GM12878 (cell line): ENCODE measurements around the gene TMPRSS13. TPM values are rescaled to one million over a fixed set of nuclear protein-coding genes. Genes with fewer than 3 reads are reported as not detected.

ENCODE experiments used
- ATAC-seq: fragments of 200-7000 bp; cut with Tn5 transposase; 3 replicates; pipeline ENCODE4 v1.9.1; 2020; ENCODE audit warnings: mild to moderate bottlenecking, moderate library complexity
- BruUV-seq: library from RNA; stranded (reverse); fragments of 400-500 nt; replicated peaks from 2 replicates; lab custom pipeline; 2021; lab: Mats Ljungman, UMichigan
- CTCF ChIA-PET: fragments of 300-600 bp; sonication (Branson Sonifier 250); formaldehyde crosslinking; extraction: SDS; loops from one replicate; lab custom pipeline; 2021; ENCODE audit warnings: inconsistent platforms; lab: Yijun Ruan, JAX
- POLR2A ChIA-PET: fragments of 350-600 bp; formaldehyde crosslinking; extraction: SDS; loops from one replicate; lab custom pipeline; 2021; ENCODE audit warnings: inconsistent platforms; lab: Charles Lee
- RAD21 ChIA-PET: fragments of 300-600 bp; sonication (Branson Sonifier 250); formaldehyde crosslinking; loops from one replicate; lab custom pipeline; 2023; ENCODE audit warnings: antibody characterized with exemption; ENCODE audit not compliant: unreplicated experiment; lab: Charles Lee
- SMC1A ChIA-PET: fragments of 300-600 bp; sonication (Branson Sonifier 250); formaldehyde crosslinking; loops from one replicate; lab custom pipeline; 2023; ENCODE audit not compliant: unreplicated experiment, uncharacterized antibody; lab: Charles Lee
- DNase-seq: peaks from one replicate; pipeline ENCODE4 v3.0.0-alpha.2; 2011; ENCODE audit warnings: low read depth, low spot score
- FAIRE-seq: peaks from 3 replicates; lab custom pipeline; 2011; peaks lifted over from hg19 to GRCh38; lab: Jason Lieb, UNC
- H2AFZ ChIP-seq: 2 replicates; pipeline ENCODE4 v1.6.0; 2011; ENCODE audit warnings: low read depth, low read length, control low read depth; ENCODE audit not compliant: control insufficient read depth
- H3K27ac ChIP-seq: 2 replicates; pipeline ENCODE4 v1.5.1; 2011; ENCODE audit warnings: control low read depth; ENCODE audit not compliant: control insufficient read depth, insufficient read depth
- H3K27me3 ChIP-seq, 2 experiments: replicated peaks in 1 of 2; 2 replicates each; pipeline versions ENCODE4 v1.6.0 to v1.6.1; 2011; ENCODE audit warnings: low read length in 1 of 2; ENCODE audit not compliant: control insufficient read depth in 2 of 2, insufficient read depth in 2 of 2
- H3K36me3 ChIP-seq, 2 experiments: 2 replicates each; pipeline ENCODE4 v1.5.1; 2011; ENCODE audit warnings: low read length in 1 of 2; ENCODE audit not compliant: control insufficient read depth in 2 of 2, insufficient read depth in 2 of 2
- H3K4me1 ChIP-seq: 2 replicates; pipeline ENCODE4 v1.6.1; 2011; ENCODE audit warnings: mild to moderate bottlenecking, low read length, moderate library complexity, mixed read lengths; ENCODE audit not compliant: control insufficient read depth, insufficient read depth
- H3K4me2 ChIP-seq: 2 replicates; pipeline ENCODE4 v1.6.0; 2011; ENCODE audit warnings: control low read depth; ENCODE audit not compliant: control insufficient read depth, insufficient read depth
- H3K4me3 ChIP-seq: fragments of 200-600 bp; sonication (generic); 2 replicates; pipeline ENCODE4 v1.5.1; 2016
- H3K79me2 ChIP-seq: 2 replicates; pipeline ENCODE4 v1.6.0; 2011; ENCODE audit warnings: low read length; ENCODE audit not compliant: control insufficient read depth, insufficient read depth
- H3K9ac ChIP-seq: 2 replicates; pipeline ENCODE4 v1.8.0; 2011; ENCODE audit warnings: low read length, control low read depth, mixed read lengths; ENCODE audit not compliant: control insufficient read depth, insufficient read depth
- H3K9me3 ChIP-seq: replicated peaks from 3 replicates; pipeline ENCODE4 v1.5.1; 2011; ENCODE audit warnings: mild to moderate bottlenecking, low read length; ENCODE audit not compliant: control insufficient read depth, insufficient read depth
- H4K20me1 ChIP-seq: 2 replicates; pipeline ENCODE4 v1.6.0; 2011; ENCODE audit not compliant: control insufficient read depth, insufficient read depth
- BCLAF1 ChIP-seq: fragments of 450-650 bp; IDR thresholded peaks from 2 replicates; pipeline ENCODE4 v1.6.1; 2017; ENCODE audit warnings: antibody characterized with exemption, mild to moderate bottlenecking, moderate library complexity
- CBFB ChIP-seq: IDR thresholded peaks from 2 replicates; pipeline ENCODE4 v1.6.1; 2016; ENCODE audit warnings: antibody characterized with exemption, low read depth
- EED ChIP-seq: sonication (generic); IDR thresholded peaks from 2 replicates; pipeline ENCODE4 v1.6.1; 2016; ENCODE audit warnings: antibody characterized with exemption, low read depth
- HCFC1 ChIP-seq: fragments of 150-350 bp; IDR thresholded peaks from 2 replicates; pipeline ENCODE4 v1.6.1; 2014; ENCODE audit warnings: low read length
- HDAC2 ChIP-seq: fragments of 200-600 bp; sonication (generic); IDR thresholded peaks from 2 replicates; pipeline ENCODE4 v1.6.1; 2017
- LARP7 ChIP-seq: fragments of 450-650 bp; IDR thresholded peaks from 2 replicates; pipeline ENCODE4 v1.6.1; 2017; ENCODE audit warnings: mild to moderate bottlenecking
- NR2C2 ChIP-seq: IDR thresholded peaks from 2 replicates; pipeline ENCODE4 v1.6.1; 2011; ENCODE audit warnings: borderline replicate concordance, low read depth; ENCODE audit not compliant: control insufficient read depth, insufficient read length
- RAD51 ChIP-seq: fragments of 450-650 bp; IDR thresholded peaks from 2 replicates; pipeline ENCODE4 v1.6.1; 2016; ENCODE audit warnings: moderate library complexity, mild to moderate bottlenecking, inconsistent platforms
- WGBS: methylation state at CpG from one replicate; pipeline ENCODE4 v1.1.6; 2016; ENCODE audit warnings: low lambda C conversion rate; ENCODE audit not compliant: insufficient replicate concordance, insufficient coverage; ENCODE audit errors: missing lambda C conversion rate; 5-methylcytosine and 5-hydroxymethylcytosine counted together
- in situ Hi-C: fragments of 300-500 bp; cut with MboI; formaldehyde crosslinking; loops from 9 replicates; pipeline ENCODE4 v1.14.3; 2018; ENCODE audit warnings: mixed read lengths
- intact Hi-C: fragments of 100-400 bp; cut with micrococcal nuclease; formaldehyde crosslinking; loops from one replicate; pipeline ENCODE4 v1.14.2; 2022; ENCODE audit not compliant: unreplicated experiment
- polyA plus RNA-seq, 11 experiments: library from polyadenylated mRNA; depleted of rRNA in 4 of 11; unstranded in 6 of 11; stranded (reverse) in 5 of 11; fragments of >200 nt; fragmentation: Nextera tagmentation in 4 of 11; fragmentation: Illumina TruSeq in 1 of 11; extraction: Ambion mirVana in 4 of 11; extraction: Trizol in 1 of 11; gene quantifications; 1 replicate in 1 of 11; 2 replicates in 10 of 11; pipeline versions ENCODE4 v1.2.1 to v1.2.3, GENCODE V29; 2011 to 2016; ENCODE audit warnings: inconsistent platforms in 2 of 11, missing spikeins in 2 of 11, low read depth in 1 of 11
- total RNA-seq, 4 experiments: library from RNA; depleted of rRNA in 3 of 4; stranded (reverse); fragments of >200 nt in 3 of 4; fragmentation: Illumina TruSeq in 1 of 4; extraction: Trizol in 1 of 4; gene quantifications; 2 replicates each; pipeline versions ENCODE4 v1.2.1 to v1.2.3, GENCODE V29; 2013 to 2021
- TF ChIP-seq, protein P1 (sequence below): fragments of 450-650 bp; IDR thresholded peaks from 2 replicates; pipeline ENCODE4 v1.6.1; 2017; ENCODE audit warnings: mild to moderate bottlenecking, low read depth, inconsistent platforms; ENCODE audit not compliant: poor library complexity, severe bottlenecking
- TF ChIP-seq, protein P2 (sequence below): fragments of 450-650 bp; formaldehyde crosslinking; IDR thresholded peaks from 2 replicates; pipeline ENCODE4 v1.4.0; 2020; ENCODE audit warnings: mild to moderate bottlenecking, moderate library complexity

The TMPRSS13 gene
- total and polyA plus RNA-seq, 10 of the 15 experiments (the other 5 are each of a cell fraction or from before 2014, with no cell fraction given): 0.05 to 0.50 (median 0.26) TPM; not detected in 2

DNA sequence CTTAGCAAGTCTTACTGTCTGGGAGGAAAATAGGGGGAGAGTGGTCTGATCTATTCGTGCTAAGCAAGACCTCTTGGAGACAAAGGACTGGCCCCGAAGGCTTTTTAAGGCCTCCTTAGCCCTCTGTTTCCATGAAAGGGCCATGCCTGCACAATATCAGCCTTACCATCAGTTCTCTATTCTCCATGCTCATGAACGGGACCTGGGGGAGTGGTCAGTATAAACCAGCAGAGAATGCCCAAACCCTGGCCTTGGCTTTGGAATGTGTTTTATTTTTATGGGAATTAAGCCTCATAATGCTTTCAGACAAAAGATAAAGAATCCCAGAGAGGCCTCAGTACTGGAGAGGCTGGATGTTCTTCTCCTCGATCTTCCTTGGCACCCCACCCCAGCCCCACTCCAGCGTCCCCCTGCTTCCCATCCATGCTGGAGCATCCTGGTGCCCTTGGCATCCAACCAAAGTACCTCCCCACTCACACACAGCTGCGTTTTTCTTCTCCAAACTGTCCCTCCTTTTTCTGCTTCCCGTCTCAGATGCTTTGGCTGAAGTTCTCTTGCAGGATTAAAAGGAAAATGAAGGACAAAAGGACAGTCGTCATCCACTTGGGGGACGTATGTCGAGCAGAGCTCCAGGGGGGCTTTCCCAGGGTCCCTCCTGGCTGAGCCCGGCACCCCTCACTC lies 71.3 kb downstream of the TMPRSS13 start:
- Histone ChIP-seq H3K79me2 (no peaks in the 10 kb centered on the region), H4K20me1 (no peaks in the 10 kb centered on the region), H3K9ac (no peak overlapping the region), H3K4me3 (no peak overlapping the region), H3K36me3 (no peaks in the 10 kb centered on the region), H3K27me3 (no peaks in the 10 kb centered on the region; a peak in 2 of 4 replicates), H3K27ac (no peak overlapping the region), H3K4me1 (no peaks in the 10 kb centered on the region), H3K4me2 (no peak overlapping the region), H2AFZ (no peak overlapping the region), H3K9me3 (no peaks in the 10 kb centered on the region; the same call in 2 of the 3 replicates)
- ChIA-PET POLR2A (no interaction called here), CTCF (no interaction called here), RAD21 (no interaction called here), SMC1A (no interaction called here)
- 14% methylated on average over 11 of the region's 11 CpGs for WGBS
- TF ChIP-seq LARP7 (no peak), CBFB (no peak), RAD51 (no peak), EED (no peak), NR2C2 (no peak), HDAC2 (no peak), HCFC1 (no peak), BCLAF1 (no peak)
- TF ChIP-seq, protein P1, sequence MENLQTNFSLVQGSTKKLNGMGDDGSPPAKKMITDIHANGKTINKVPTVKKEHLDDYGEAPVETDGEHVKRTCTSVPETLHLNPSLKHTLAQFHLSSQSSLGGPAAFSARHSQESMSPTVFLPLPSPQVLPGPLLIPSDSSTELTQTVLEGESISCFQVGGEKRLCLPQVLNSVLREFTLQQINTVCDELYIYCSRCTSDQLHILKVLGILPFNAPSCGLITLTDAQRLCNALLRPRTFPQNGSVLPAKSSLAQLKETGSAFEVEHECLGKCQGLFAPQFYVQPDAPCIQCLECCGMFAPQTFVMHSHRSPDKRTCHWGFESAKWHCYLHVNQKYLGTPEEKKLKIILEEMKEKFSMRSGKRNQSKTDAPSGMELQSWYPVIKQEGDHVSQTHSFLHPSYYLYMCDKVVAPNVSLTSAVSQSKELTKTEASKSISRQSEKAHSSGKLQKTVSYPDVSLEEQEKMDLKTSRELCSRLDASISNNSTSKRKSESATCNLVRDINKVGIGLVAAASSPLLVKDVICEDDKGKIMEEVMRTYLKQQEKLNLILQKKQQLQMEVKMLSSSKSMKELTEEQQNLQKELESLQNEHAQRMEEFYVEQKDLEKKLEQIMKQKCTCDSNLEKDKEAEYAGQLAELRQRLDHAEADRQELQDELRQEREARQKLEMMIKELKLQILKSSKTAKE: no peak
- TF ChIP-seq, protein P2, sequence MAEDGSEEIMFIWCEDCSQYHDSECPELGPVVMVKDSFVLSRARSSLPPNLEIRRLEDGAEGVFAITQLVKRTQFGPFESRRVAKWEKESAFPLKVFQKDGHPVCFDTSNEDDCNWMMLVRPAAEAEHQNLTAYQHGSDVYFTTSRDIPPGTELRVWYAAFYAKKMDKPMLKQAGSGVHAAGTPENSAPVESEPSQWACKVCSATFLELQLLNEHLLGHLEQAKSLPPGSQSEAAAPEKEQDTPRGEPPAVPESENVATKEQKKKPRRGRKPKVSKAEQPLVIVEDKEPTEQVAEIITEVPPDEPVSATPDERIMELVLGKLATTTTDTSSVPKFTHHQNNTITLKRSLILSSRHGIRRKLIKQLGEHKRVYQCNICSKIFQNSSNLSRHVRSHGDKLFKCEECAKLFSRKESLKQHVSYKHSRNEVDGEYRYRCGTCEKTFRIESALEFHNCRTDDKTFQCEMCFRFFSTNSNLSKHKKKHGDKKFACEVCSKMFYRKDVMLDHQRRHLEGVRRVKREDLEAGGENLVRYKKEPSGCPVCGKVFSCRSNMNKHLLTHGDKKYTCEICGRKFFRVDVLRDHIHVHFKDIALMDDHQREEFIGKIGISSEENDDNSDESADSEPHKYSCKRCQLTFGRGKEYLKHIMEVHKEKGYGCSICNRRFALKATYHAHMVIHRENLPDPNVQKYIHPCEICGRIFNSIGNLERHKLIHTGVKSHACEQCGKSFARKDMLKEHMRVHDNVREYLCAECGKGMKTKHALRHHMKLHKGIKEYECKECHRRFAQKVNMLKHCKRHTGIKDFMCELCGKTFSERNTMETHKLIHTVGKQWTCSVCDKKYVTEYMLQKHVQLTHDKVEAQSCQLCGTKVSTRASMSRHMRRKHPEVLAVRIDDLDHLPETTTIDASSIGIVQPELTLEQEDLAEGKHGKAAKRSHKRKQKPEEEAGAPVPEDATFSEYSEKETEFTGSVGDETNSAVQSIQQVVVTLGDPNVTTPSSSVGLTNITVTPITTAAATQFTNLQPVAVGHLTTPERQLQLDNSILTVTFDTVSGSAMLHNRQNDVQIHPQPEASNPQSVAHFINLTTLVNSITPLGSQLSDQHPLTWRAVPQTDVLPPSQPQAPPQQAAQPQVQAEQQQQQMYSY (CRISPR knock-in tag): no peak
- DNase-seq: no peak
- in situ Hi-C loops: no loop called here
- no peak for ATAC-seq
- intact Hi-C loops: no loop called here
- no TSS peak for BruUV-seq
- FAIRE-seq: no peak
